Transverse colon (tissue), 4 donors: ENCODE results near the gene TPCN2. TPM values are rescaled to one million over a fixed set of nuclear protein-coding genes. Genes with fewer than 3 reads are reported as not detected.

Experiments used
- DNase-seq: peaks from one replicate; pipeline ENCODE4 v3.0.0-alpha.2; 2019
- H3K27ac ChIP-seq, 4 donors: fragments of 200-600 bp; sonication (generic); 2 replicates each; pipeline ENCODE4 v1.5.1; 2016 to 2018; ENCODE audit warnings: inconsistent platforms in 4 of 4
- H3K27me3 ChIP-seq: fragments of 200-600 bp; sonication (generic); 2 replicates; pipeline ENCODE4 v1.5.1; 2017; ENCODE audit warnings: inconsistent platforms
- H3K36me3 ChIP-seq, 4 donors: fragments of 200-600 bp; sonication (generic); 2 replicates each; pipeline ENCODE4 v1.5.1; 2017 to 2019; ENCODE audit warnings: inconsistent platforms in 4 of 4
- H3K4me1 ChIP-seq, 4 donors: fragments of 200-600 bp; sonication (generic); 2 replicates each; pipeline ENCODE4 v1.5.1; 2017 to 2020; ENCODE audit warnings: inconsistent platforms in 4 of 4
- H3K4me3 ChIP-seq, 4 donors: fragments of 200-600 bp; sonication (generic); 1 replicate in 1 of 4; 2 replicates in 3 of 4; pipeline versions ENCODE4 v1.5.1 to v1.6.1; 2017 to 2019; ENCODE audit warnings: inconsistent platforms in 4 of 4
- H3K9me3 ChIP-seq, 2 donors: fragments of 200-600 bp; sonication (generic); 2 replicates each; pipeline ENCODE4 v1.5.1; 2017 to 2019; ENCODE audit warnings: inconsistent platforms in 2 of 2
- CTCF ChIP-seq, 5 experiments: fragments of 200-600 bp in 3 of 5; fragments of 450-650 bp in 2 of 5; sonication (generic) in 3 of 5; IDR thresholded peaks; 1 replicate in 2 of 5; 2 replicates in 3 of 5; pipeline ENCODE4 v1.5.1; 2016 to 2017; ENCODE audit warnings: antibody characterized with exemption in 5 of 5, inconsistent platforms in 3 of 5, mild to moderate bottlenecking in 2 of 5, moderate library complexity in 1 of 5
- EP300 ChIP-seq: sonication (generic); formaldehyde crosslinking; IDR thresholded peaks from one replicate; pipeline ENCODE4 v1.6.1; 2017; ENCODE audit warnings: antibody characterized with exemption, low read depth
- POLR2A ChIP-seq: fragments of 450-650 bp; IDR thresholded peaks from one replicate; pipeline ENCODE4 v1.6.1; 2016; ENCODE audit warnings: antibody characterized with exemption, mild to moderate bottlenecking, moderate library complexity
- POLR2AphosphoS5 ChIP-seq, 3 donors: sonication (generic); formaldehyde crosslinking; IDR thresholded peaks; one replicate each; pipeline ENCODE4 v1.6.1; 2016; ENCODE audit warnings: antibody characterized with exemption in 3 of 3
- WGBS, 2 donors: methylation state at CpG; one replicate each; pipeline ENCODE4 v1.1.5; 2018; ENCODE audit warnings: low coverage in 1 of 2; 5-methylcytosine and 5-hydroxymethylcytosine counted together
- in situ Hi-C, 4 donors: fragments of 200-750 bp; cut with MboI; loops; one replicate each; pipeline versions ENCODE4 v1.15.0 to v1.15.1; 2017; ENCODE audit warnings: low sequenced_read_pairs in 3 of 4, low pct_ligation_motif_present in 1 of 4, low pct_unique_long_range_greater_than_20kb in 1 of 4
- intact Hi-C: fragments of 100-400 bp; cut with DNase I; formaldehyde crosslinking; loops from one replicate; pipeline ENCODE4 v1.15.1; 2023; ENCODE audit warnings: low total_unique reads
- total RNA-seq, 4 donors: library from RNA; depleted of rRNA; stranded (reverse); fragments of >200 nt; gene quantifications; one replicate each; pipeline ENCODE4 v1.1.0, GENCODE V29; 2016

TPCN2 gene
- total RNA-seq, 4 donors from 2014 or later = 16.8 to 25.4 (median 20.7) TPM

GRCh38 chr11:69101792-69102695, 53.3 kb downstream of the TPCN2 start:
- WGBS, 2 donors = 56% methylated on average over 17 of the region's 17 CpGs; no CpG with 5 or more reads in 1 of the 2 donors
- no peak overlapping the region for H3K27ac ChIP-seq
- no peak for TF ChIP-seq POLR2A
- no peak for TF ChIP-seq CTCF (IDR thresholded peaks at IDR 0.05)
- TF ChIP-seq EP300 = no peak
- no peak for TF ChIP-seq POLR2AphosphoS5 (IDR thresholded peaks at IDR 0.05)
- no peak for DNase-seq
- in situ Hi-C loops (loop anchor here (10.0 to 25.0 kb wide), 3 partner anchors 543 to 563 kb away; partner anchors contain the start of gene CCND1 (in 1 of the 4)), intact Hi-C loops (loop anchor here (1.0 kb wide), 1 partner anchor 541 kb away; no protein-coding TSS in a partner anchor)
- peaks cover 0 to 4% (median 0%) of the 10 kb centered on the region in 4 donors for H3K4me1 ChIP-seq
- H3K9me3 ChIP-seq = no peaks in the 10 kb centered on the region
- no peaks in the 10 kb centered on the region for H3K36me3 ChIP-seq
- no peaks in the 10 kb centered on the region for H3K27me3 ChIP-seq
- no peak overlapping the region for H3K4me3 ChIP-seq

- in situ Hi-C loops = loop anchor here (10.0 to 25.0 kb wide), 3 partner anchors 542 to 562 kb away; partner anchors contain the start of gene CCND1 (in 1 of the 4)
- H3K27me3 ChIP-seq = no peaks in the 10 kb centered on the region
- H3K4me1 ChIP-seq = peaks cover 0 to 4% (median 0%) of the 10 kb centered on the region in 4 donors
- no peak for DNase-seq
- no peak overlapping the region for H3K4me3 ChIP-seq
- no peaks in the 10 kb centered on the region for H3K9me3 ChIP-seq
- no peaks in the 10 kb centered on the region for H3K36me3 ChIP-seq
- no peak overlapping the region for H3K27ac ChIP-seq
- TF ChIP-seq EP300 (no peak), CTCF (IDR thresholded peaks at IDR 0.05) (no peak), POLR2A (no peak), POLR2AphosphoS5 (IDR thresholded peaks at IDR 0.05) (no peak)
- 57 to 66% methylated on average over 4 to 24 of the region's 24 CpGs for WGBS, 2 donors
- intact Hi-C loops = no loop called here
Measured at GRCh38 chr11:69102732-69103615, 54.2 kb downstream of the TPCN2 start.

GRCh38 chr11:69104212-69104855, 55.6 kb downstream of the TPCN2 start:
- WGBS, 2 donors = 81 to 100% methylated on average over 2 to 14 of the region's 14 CpGs
- in situ Hi-C loops (loop anchor here (10.0 to 25.0 kb wide), 3 partner anchors 540 to 560 kb away; partner anchors contain the start of gene CCND1 (in 1 of the 4)), intact Hi-C loops (no loop called here)

More at GRCh38 chr11:69104212-69104855, 55.6 kb downstream of the TPCN2 start:
- DNase-seq = no peak
- Histone ChIP-seq H3K4me1 (peaks cover 0 to 4% (median 0%) of the 10 kb centered on the region in 4 donors), H3K9me3 (no peaks in the 10 kb centered on the region), H3K27me3 (no peaks in the 10 kb centered on the region), H3K4me3 (no peak overlapping the region), H3K36me3 (no peaks in the 10 kb centered on the region), H3K27ac (no peak overlapping the region)
- TF ChIP-seq POLR2AphosphoS5 (IDR thresholded peaks at IDR 0.05) = no peak
- no peak for TF ChIP-seq CTCF (IDR thresholded peaks at IDR 0.05)
- no peak for TF ChIP-seq POLR2A
- no peak for TF ChIP-seq EP300
